ENCODE measurements around the gene DUS2.
A peak's percentile ranks its signal among the peaks of the same experiment; 100 is the strongest.

Gene DUS2

DNA sequence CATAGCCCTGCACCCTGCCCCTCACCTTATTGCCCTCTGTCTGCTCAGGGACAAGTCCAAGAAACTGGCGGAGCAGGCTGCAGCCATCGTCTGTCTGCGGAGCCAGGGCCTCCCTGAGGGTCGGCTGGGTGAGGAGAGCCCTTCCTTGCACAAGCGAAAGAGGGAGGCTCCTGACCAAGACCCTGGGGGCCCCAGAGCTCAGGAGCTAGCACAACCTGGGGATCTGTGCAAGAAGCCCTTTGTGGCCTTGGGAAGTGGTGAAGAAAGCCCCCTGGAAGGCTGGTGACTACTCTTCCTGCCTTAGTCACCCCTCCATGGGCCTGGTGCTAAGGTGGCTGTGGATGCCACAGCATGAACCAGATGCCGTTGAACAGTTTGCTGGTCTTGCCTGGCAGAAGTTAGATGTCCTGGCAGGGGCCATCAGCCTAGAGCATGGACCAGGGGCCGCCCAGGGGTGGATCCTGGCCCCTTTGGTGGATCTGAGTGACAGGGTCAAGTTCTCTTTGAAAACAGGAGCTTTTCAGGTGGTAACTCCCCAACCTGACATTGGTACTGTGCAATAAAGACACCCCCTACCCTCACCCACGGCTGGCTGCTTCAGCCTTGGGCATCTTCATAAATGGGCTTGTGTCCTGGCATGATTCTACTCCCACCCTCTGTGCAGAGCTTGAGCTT is 55.8 kb downstream of the DUS2 start (continued):
- no peak for TF ChIP-seq ZNF518A (tag by site-specific recombination; conservative IDR thresholded peaks at IDR 0.05; ENCODE audit: low read depth)

- no peak overlapping the region for H3K4me3 ChIP-seq (ENCODE audit: low read depth, low read length)
- ChIA-PET POLR2A (no interaction called here), CTCF (no interaction called here)
- no peak for TF ChIP-seq ZNF792 (tag by site-specific recombination; IDR thresholded peaks at IDR 0.05)
- no peak overlapping the region for H3K27ac ChIP-seq (ENCODE audit: extremely low read depth, low read depth, low read length)
- H3K9me3 ChIP-seq (ENCODE audit: control insufficient read depth, insufficient read depth, low read depth, low read length): no peaks in the 10 kb centered on the region
- peaks cover 4% of the 10 kb centered on the region for H3K4me1 ChIP-seq (ENCODE audit: control insufficient read depth, insufficient read depth, low read length)
- H3K36me3 ChIP-seq (ENCODE audit: control insufficient read depth in 2 of 2, insufficient read depth in 1 of 2, low read length in 2 of 2): peaks cover 8 to 48% of the 10 kb centered on the region in 2 experiments; a peak in 2 of 3 replicates
These were observed 56.2 kb downstream of the DUS2 start for GRCh38 chr16:68079376-68079625.

GRCh38 chr16:68079626-68080344 is 56.7 kb downstream of the DUS2 start:
- no peak overlapping the region for H3K27ac ChIP-seq (ENCODE audit: extremely low read depth, low read depth, low read length)
- POLR2A ChIA-PET: no interaction called here
- TF ChIP-seq ZNF529 (tag by site-specific recombination; IDR thresholded peaks at IDR 0.05; ENCODE audit: insufficient replicate concordance): no peak
- TF ChIP-seq CTCF (tag by site-specific recombination; IDR thresholded peaks at IDR 0.05): no peak
- TF ChIP-seq EGR2 (tag by site-specific recombination; IDR thresholded peaks at IDR 0.05; ENCODE audit: low read depth): peak; percentile 79
- TF ChIP-seq REPIN1 (tag by site-specific recombination; IDR thresholded peaks at IDR 0.05; ENCODE audit: low read depth): no peak
- TF ChIP-seq ZFHX2 (tag by site-specific recombination; conservative IDR thresholded peaks at IDR 0.05): peak; percentile 75
- no peak for TF ChIP-seq ZNF843 (tag by site-specific recombination; IDR thresholded peaks at IDR 0.05)
- TF ChIP-seq KLF1 (tag by site-specific recombination; IDR thresholded peaks at IDR 0.05): 0 out of 2 replicates have a peak, but pooled peaks have one; percentile 16
- no peak for TF ChIP-seq ZNF449 (tag by site-specific recombination; IDR thresholded peaks at IDR 0.05)
- no peak for TF ChIP-seq ZNF202 (tag by site-specific recombination; IDR thresholded peaks at IDR 0.05; ENCODE audit: borderline replicate concordance)
- no peak for TF ChIP-seq PRDM6 (tag by site-specific recombination; IDR thresholded peaks at IDR 0.05)
- no peak for TF ChIP-seq ZNF664 (tag by site-specific recombination; IDR thresholded peaks at IDR 0.05)
- H3K4me3 ChIP-seq (ENCODE audit: low read depth, low read length): no peak overlapping the region
- peaks cover 8 to 43% of the 10 kb centered on the region in 2 experiments; a peak in 2 of 3 replicates for H3K36me3 ChIP-seq (ENCODE audit: control insufficient read depth in 2 of 2, insufficient read depth in 1 of 2, low read length in 2 of 2)
- CTCF ChIA-PET: interaction anchor here (0.7 to 1.3 kb wide), 3 partner anchors 15 to 263 kb away, joined by 3 to 5 read pairs (median 4); no protein-coding TSS in a partner anchor
- H3K9me3 ChIP-seq (ENCODE audit: control insufficient read depth, insufficient read depth, low read depth, low read length): no peaks in the 10 kb centered on the region
- peaks cover 5% of the 10 kb centered on the region for H3K4me1 ChIP-seq (ENCODE audit: control insufficient read depth, insufficient read depth, low read length)
